ENCODE measurements around the gene ZNF445. TPM values are rescaled to one million over a fixed set of nuclear protein-coding genes. Genes with fewer than 3 reads are reported as not detected.
A peak's percentile ranks its signal among the peaks of the same experiment; 100 is the strongest.

Gene ZNF445
- total and polyA plus RNA-seq, 2 experiments from 2014 or later, result 11.0 to 21.0 TPM

DNA sequence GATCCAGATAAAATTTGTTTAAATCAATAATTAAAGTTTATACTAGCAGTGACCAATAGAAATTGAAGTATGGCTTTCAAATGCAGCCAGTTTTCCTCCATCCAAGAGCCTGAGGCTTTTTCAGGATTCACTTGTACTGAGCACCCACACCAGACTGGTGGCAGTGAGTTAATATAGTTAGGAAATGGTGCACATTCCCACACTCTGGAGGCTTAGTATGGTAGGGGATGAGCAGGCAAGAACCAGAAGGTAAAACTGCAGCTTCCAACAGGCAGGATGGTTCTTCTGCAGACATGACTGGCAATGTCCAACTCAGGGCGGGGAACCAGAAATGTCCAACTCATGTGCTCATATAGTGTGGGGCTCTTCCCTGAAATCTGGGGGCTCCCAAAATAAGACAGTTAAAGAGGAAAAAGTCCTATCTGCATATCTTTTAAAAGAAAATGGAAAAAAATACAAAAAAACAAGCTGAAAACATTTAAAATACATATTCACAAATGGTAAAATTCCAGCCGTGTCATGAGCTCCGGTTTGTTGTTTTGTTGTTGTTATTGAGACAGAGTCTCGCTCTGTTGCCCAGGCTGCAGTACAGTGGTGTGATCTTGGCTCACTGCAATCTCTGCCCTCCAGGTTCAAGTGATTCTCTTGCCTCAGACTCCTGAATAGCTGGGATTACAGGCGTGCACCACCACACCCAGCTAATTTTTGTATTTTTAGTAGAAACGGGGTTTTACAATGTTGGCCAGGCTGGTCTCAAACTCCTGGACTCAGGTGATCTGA, 18.4 kb upstream of the ZNF445 start:
- H3K36me3 ChIP-seq, result peaks cover 2% of the 10 kb centered on the region
- H3K4me3 ChIP-seq, result no peak overlapping the region
- H3K9me3 ChIP-seq (ENCODE audit: low read depth), result no peaks in the 10 kb centered on the region
- no peaks in the 10 kb centered on the region for H3K4me1 ChIP-seq (ENCODE audit: low read depth)
- no peak overlapping the region for H3K27ac ChIP-seq
- H3K27me3 ChIP-seq, result no peaks in the 10 kb centered on the region
- TF ChIP-seq, protein P1, sequence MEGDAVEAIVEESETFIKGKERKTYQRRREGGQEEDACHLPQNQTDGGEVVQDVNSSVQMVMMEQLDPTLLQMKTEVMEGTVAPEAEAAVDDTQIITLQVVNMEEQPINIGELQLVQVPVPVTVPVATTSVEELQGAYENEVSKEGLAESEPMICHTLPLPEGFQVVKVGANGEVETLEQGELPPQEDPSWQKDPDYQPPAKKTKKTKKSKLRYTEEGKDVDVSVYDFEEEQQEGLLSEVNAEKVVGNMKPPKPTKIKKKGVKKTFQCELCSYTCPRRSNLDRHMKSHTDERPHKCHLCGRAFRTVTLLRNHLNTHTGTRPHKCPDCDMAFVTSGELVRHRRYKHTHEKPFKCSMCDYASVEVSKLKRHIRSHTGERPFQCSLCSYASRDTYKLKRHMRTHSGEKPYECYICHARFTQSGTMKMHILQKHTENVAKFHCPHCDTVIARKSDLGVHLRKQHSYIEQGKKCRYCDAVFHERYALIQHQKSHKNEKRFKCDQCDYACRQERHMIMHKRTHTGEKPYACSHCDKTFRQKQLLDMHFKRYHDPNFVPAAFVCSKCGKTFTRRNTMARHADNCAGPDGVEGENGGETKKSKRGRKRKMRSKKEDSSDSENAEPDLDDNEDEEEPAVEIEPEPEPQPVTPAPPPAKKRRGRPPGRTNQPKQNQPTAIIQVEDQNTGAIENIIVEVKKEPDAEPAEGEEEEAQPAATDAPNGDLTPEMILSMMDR (IDR thresholded peaks at IDR 0.05; ENCODE audit: low read depth, low read length), result no peak
- DNase-seq (ENCODE audit: low read depth in 1 of 2, low spot score in 1 of 2), result no peak

DNA sequence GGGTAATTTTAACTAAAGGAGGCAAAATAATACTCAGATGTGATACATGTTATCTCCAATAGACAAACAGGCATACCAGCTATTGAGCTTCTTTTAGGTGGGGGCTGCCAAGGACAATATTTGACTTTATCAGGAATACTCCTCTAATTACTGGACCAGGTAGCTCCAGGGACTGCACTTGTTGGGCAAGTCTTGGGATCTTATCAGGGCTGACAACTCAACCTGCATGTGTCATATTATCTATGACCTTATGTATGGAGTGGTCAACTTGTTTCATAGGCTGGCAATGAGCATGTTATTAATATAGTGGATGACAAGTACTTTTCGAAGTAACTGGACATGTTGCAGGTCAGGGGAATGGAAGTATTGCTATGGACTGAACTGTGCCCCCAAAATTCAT, 15.0 kb upstream of the ZNF445 start:
- H3K4me3 ChIP-seq, result no peak overlapping the region
- TF ChIP-seq, protein P1 (IDR thresholded peaks at IDR 0.05; ENCODE audit: low read depth, low read length), result no peak
- H3K36me3 ChIP-seq, result no peaks in the 10 kb centered on the region
- no peaks in the 10 kb centered on the region for H3K4me1 ChIP-seq (ENCODE audit: low read depth)
- DNase-seq (ENCODE audit: low read depth in 1 of 2, low spot score in 1 of 2), result no peak
- H3K27me3 ChIP-seq, result no peaks in the 10 kb centered on the region
- no peak overlapping the region for H3K27ac ChIP-seq
- H3K9me3 ChIP-seq (ENCODE audit: low read depth), result no peaks in the 10 kb centered on the region

DNA sequence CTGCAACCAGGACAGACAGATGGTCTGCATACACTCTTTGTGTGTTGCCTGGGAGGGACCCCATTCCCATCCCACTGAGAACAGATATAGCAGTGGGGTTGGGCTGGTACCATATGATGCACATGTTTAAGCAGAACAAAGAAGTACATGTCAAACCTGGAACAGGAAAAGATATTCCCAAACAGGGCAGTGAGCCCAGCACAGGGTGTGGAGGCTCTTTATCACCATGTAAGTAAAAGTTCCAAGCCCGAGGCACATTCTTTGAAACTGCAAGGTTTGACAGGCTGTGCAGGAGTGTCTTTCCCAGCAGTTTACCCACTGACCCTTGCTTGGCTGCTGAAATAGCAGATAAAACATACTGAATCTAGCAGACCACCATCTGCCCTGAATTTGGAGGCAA, 5.3 kb upstream of the ZNF445 start:
- Histone ChIP-seq H3K4me3 (no peak overlapping the region), H3K4me1 (ENCODE audit: low read depth) (no peaks in the 10 kb centered on the region), H3K27ac (no peak overlapping the region), H3K36me3 (no peaks in the 10 kb centered on the region), H3K9me3 (ENCODE audit: low read depth) (no peaks in the 10 kb centered on the region), H3K27me3 (no peaks in the 10 kb centered on the region)
- TF ChIP-seq, protein P1 (IDR thresholded peaks at IDR 0.05; ENCODE audit: low read depth, low read length), result no peak
- DNase-seq (ENCODE audit: low read depth in 1 of 2, low spot score in 1 of 2), result no peak

DNA sequence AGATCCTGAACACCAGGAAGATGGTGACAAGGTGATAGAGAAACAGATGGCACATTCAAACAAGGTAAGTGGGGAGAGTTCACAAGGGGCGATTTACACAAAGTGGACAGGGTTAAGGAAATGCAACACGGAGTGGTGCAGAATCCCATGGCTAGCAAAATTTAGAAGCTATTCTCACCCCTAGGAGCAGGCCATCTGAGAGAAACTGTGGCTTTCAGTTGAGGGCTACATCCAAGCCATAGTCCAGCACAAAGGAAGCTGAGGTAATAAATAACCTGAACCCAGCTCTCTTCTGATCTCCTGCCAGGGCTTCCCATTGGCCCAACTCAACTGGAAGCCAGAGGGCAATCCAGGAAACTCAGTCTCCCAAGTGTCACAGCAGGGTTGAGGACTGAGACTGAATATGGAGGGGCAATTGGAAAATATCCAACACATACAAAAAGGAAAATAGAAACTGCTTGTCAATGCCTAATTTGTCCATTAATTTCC, 1.2 kb upstream of the ZNF445 start:
- H3K4me3 ChIP-seq, result no peak overlapping the region
- peaks cover 8% of the 10 kb centered on the region for H3K4me1 ChIP-seq (ENCODE audit: low read depth)
- H3K9me3 ChIP-seq (ENCODE audit: low read depth), result no peaks in the 10 kb centered on the region

DNA sequence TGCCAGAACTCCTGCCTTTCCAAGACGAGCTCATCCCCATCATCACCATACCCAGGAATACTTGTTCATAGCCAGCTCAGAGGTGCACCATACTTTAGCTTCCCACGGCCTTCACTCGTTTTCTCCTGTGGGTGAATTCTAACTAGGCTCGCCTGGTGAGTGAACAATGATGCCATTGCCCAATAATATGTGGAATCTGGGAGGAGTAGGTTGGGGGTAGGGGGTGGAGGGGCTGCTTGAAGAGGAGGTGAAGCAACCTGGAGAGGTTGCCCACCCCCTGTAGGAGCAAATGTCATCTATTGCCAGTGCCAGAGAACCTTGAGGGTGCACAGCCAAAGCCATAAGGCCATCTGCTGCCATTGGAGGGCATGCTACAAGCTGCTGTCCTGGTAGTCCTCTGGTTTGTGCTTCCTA, 592 bp upstream of the ZNF445 start:
- Histone ChIP-seq H3K27me3 (no peaks in the 10 kb centered on the region), H3K4me1 (ENCODE audit: low read depth) (peaks cover 8% of the 10 kb centered on the region), H3K4me3 (peak overlapping the region; percentile 84), H3K27ac (peak overlapping the region; percentile 46), H3K9me3 (ENCODE audit: low read depth) (no peaks in the 10 kb centered on the region), H3K36me3 (no peaks in the 10 kb centered on the region)
- DNase-seq (ENCODE audit: low read depth in 1 of 2, low spot score in 1 of 2), result no peak
- TF ChIP-seq, protein P1 (IDR thresholded peaks at IDR 0.05; ENCODE audit: low read depth, low read length), result no peak

More for the DNA sequence above, 1.2 kb upstream of the ZNF445 start:
- DNase-seq (ENCODE audit: low read depth in 1 of 2, low spot score in 1 of 2), result no peak
- no peak overlapping the region for H3K27ac ChIP-seq
- H3K27me3 ChIP-seq, result no peaks in the 10 kb centered on the region
- TF ChIP-seq, protein P1 (IDR thresholded peaks at IDR 0.05; ENCODE audit: low read depth, low read length), result no peak
- no peaks in the 10 kb centered on the region for H3K36me3 ChIP-seq
